MM.1S (cell line): ENCODE measurements around the gene KIAA1671.

Source experiments
- DNase-seq: peaks from one replicate; pipeline ENCODE4 v3.0.0-alpha.2; 2015
- H2AFZ ChIP-seq: fragments of 300-600 bp; sonication (generic); 2 replicates; pipeline ENCODE4 v1.6.0; 2016; ENCODE audit warnings: antibody characterized with exemption, low read length
- H3F3A ChIP-seq: fragments of 300-600 bp; sonication (generic); 2 replicates; pipeline ENCODE4 v1.6.1; 2016; ENCODE audit warnings: mild to moderate bottlenecking, antibody characterized with exemption, low read length, moderate library complexity, mixed read lengths; ENCODE audit not compliant: insufficient read depth
- H3K27ac ChIP-seq: fragments of 300-600 bp; sonication (generic); 2 replicates; pipeline ENCODE4 v1.5.1; 2016; ENCODE audit warnings: mild to moderate bottlenecking, low read length
- H3K27me3 ChIP-seq: fragments of 300-600 bp; sonication (generic); replicated peaks from 2 replicates; pipeline ENCODE4 v1.6.0; 2016; ENCODE audit warnings: low read length; ENCODE audit not compliant: insufficient read depth
- H3K36me3 ChIP-seq: fragments of 300-600 bp; sonication (generic); replicated peaks from 2 replicates; pipeline ENCODE4 v1.6.1; 2016; ENCODE audit warnings: mild to moderate bottlenecking, low read length, mixed read lengths; ENCODE audit not compliant: insufficient read depth
- H3K4me1 ChIP-seq: fragments of 300-600 bp; sonication (generic); 2 replicates; pipeline ENCODE4 v1.6.1; 2016; ENCODE audit warnings: low read length, mixed read lengths
- H3K4me2 ChIP-seq: fragments of 300-600 bp; sonication (generic); 2 replicates; pipeline ENCODE4 v1.6.0; 2016; ENCODE audit warnings: low read depth, low read length
- H3K4me3 ChIP-seq: fragments of 300-600 bp; sonication (generic); 2 replicates; pipeline ENCODE4 v1.5.1; 2016; ENCODE audit warnings: low read length, mixed read lengths
- H3K79me2 ChIP-seq: fragments of 300-600 bp; sonication (generic); 2 replicates; pipeline ENCODE4 v1.6.1; 2016; ENCODE audit warnings: mixed run types, low read length, mixed read lengths
- H3K9ac ChIP-seq: fragments of 300-600 bp; sonication (generic); 2 replicates; pipeline ENCODE4 v1.6.1; 2016; ENCODE audit warnings: low read length, mixed read lengths
- H3K9me2 ChIP-seq: fragments of 300-600 bp; sonication (generic); replicated peaks from 2 replicates; pipeline ENCODE4 v1.6.1; 2016; ENCODE audit warnings: mild to moderate bottlenecking, low read length, mixed read lengths; ENCODE audit not compliant: insufficient read depth
- H3K9me3 ChIP-seq: fragments of 300-600 bp; sonication (generic); replicated peaks from 2 replicates; pipeline ENCODE4 v1.6.1; 2016; ENCODE audit warnings: mild to moderate bottlenecking, low read length, mixed read lengths; ENCODE audit not compliant: insufficient read depth
- H4K20me1 ChIP-seq: fragments of 300-600 bp; sonication (generic); 2 replicates; pipeline ENCODE4 v1.6.1; 2016; ENCODE audit warnings: mild to moderate bottlenecking, low read length, moderate library complexity, mixed read lengths; ENCODE audit not compliant: insufficient read depth
- EZH2 ChIP-seq: fragments of 300-600 bp; sonication (generic); optimal IDR thresholded peaks from 2 replicates; pipeline ENCODE3; 2017; ENCODE audit warnings: low read depth, mild to moderate bottlenecking, antibody characterized with exemption, low read length, mixed read lengths
- EZH2phosphoT487 ChIP-seq: fragments of 300-600 bp; sonication (generic); IDR thresholded peaks from 2 replicates; pipeline ENCODE4 v1.6.1; 2018; ENCODE audit warnings: antibody characterized with exemption, low read length
- TF ChIP-seq, protein P1 (sequence below): fragments of 300-600 bp; sonication (generic); IDR thresholded peaks from 2 replicates; pipeline ENCODE4 v1.5.1; 2016; ENCODE audit warnings: antibody characterized with exemption, low read length, mixed read lengths

Gene KIAA1671

DNA sequence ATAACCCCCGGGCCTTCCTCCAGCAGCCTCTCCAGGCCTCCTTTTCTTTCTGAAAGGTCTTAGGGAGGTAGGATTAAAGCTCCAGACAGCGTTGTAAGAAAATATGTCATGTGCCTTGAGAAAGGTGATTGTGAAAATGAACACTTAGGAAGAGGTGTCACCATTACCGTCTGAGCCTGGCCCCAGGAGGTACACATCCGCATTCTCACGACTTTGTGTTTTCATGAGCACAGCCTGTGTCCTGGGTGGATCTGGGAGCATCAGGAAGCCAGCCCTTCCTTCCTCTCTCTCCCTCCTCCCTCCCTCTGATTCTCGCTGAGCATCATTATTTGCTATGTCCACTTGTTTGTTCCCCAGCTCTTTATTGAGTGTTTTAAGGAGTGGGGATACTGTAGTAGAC, 142.1 kb downstream of the KIAA1671 start:
- no peak overlapping the region for H3K4me3 ChIP-seq
- no peak overlapping the region for H3K4me2 ChIP-seq
- H3K27ac ChIP-seq = no peak overlapping the region
- H3K9me2 ChIP-seq = no peaks in the 10 kb centered on the region
- no peak overlapping the region for H3K9ac ChIP-seq
- no peaks in the 10 kb centered on the region for H3F3A ChIP-seq
- H3K9me3 ChIP-seq = no peaks in the 10 kb centered on the region
- H3K27me3 ChIP-seq = peaks cover 18% of the 10 kb centered on the region
- DNase-seq = no peak
- H2AFZ ChIP-seq = no peak overlapping the region
- H4K20me1 ChIP-seq = no peaks in the 10 kb centered on the region
- no peaks in the 10 kb centered on the region for H3K79me2 ChIP-seq
- TF ChIP-seq, protein P1, sequence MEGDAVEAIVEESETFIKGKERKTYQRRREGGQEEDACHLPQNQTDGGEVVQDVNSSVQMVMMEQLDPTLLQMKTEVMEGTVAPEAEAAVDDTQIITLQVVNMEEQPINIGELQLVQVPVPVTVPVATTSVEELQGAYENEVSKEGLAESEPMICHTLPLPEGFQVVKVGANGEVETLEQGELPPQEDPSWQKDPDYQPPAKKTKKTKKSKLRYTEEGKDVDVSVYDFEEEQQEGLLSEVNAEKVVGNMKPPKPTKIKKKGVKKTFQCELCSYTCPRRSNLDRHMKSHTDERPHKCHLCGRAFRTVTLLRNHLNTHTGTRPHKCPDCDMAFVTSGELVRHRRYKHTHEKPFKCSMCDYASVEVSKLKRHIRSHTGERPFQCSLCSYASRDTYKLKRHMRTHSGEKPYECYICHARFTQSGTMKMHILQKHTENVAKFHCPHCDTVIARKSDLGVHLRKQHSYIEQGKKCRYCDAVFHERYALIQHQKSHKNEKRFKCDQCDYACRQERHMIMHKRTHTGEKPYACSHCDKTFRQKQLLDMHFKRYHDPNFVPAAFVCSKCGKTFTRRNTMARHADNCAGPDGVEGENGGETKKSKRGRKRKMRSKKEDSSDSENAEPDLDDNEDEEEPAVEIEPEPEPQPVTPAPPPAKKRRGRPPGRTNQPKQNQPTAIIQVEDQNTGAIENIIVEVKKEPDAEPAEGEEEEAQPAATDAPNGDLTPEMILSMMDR = no peak
- no peak for TF ChIP-seq EZH2
- no peak for TF ChIP-seq EZH2phosphoT487
- H3K36me3 ChIP-seq = no peaks in the 10 kb centered on the region
- no peaks in the 10 kb centered on the region for H3K4me1 ChIP-seq

DNA sequence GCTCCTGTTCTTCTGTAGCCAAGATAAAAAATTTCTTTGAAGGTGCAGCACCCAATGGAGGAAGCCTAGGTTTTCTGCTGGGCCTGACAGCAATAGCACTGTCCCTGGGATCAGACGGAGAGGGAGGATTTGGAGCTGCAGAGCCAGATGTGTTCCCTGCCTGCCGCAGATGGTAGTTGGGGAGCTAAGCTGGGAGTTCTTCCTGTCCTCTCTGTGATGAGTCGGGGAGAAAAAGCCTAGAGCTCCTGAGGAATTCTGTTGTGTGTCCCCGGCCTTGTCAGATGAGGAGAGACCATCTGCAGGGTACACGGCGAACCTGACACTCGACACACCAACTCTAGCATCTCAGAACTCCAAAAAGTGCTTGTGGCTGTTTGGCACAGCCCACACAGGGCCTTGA, 143.4 kb downstream of the KIAA1671 start:
- no peak overlapping the region for H3K4me3 ChIP-seq
- no peak for DNase-seq
- TF ChIP-seq EZH2 = no peak
- no peak for TF ChIP-seq EZH2phosphoT487
- TF ChIP-seq, protein P1 = no peak

DNA sequence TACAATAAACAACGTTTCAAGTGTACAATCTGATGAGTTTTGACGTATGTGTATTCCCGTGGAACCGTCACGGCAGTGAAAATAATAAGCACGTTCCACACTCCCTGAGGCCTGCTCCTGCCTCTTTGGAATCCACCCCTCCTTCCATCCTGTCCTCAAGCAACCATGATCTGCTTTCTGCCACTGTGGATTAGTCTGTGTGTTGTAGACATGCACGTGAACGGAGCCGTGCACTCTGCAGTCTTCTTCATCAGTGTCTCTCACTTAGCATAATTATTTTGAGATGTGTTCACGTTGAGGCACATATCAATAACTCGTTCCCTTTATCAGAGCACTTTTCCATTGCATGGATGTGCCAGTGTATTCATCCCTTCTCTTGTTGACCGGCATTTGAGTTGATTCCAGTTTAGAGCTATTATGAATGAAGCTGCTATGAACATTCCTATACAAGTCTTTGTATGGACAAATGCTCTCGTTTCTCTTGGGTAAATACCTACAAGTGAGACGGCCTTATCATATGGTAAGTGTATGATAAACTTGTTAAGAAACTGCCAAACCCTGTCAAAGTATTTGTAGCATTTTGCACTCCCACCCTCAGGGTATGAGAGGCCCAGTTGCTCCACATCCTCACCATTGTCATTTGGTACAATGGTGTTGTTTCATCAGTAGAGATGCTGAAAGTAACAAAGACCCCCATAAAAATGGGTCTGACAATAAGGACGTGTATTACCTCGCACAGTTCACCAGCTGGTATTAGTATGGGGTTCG, 144.3 kb downstream of the KIAA1671 start:
- H3K27ac ChIP-seq = no peak overlapping the region
- no peak overlapping the region for H3K4me3 ChIP-seq
- H3K9me3 ChIP-seq = no peaks in the 10 kb centered on the region
- no peaks in the 10 kb centered on the region for H3K79me2 ChIP-seq
- no peak overlapping the region for H2AFZ ChIP-seq
- H3K9ac ChIP-seq = no peak overlapping the region
- no peak overlapping the region for H3K4me2 ChIP-seq
- no peaks in the 10 kb centered on the region for H3K36me3 ChIP-seq
- peaks cover 18% of the 10 kb centered on the region for H3K27me3 ChIP-seq
- no peaks in the 10 kb centered on the region for H3K9me2 ChIP-seq
- TF ChIP-seq EZH2phosphoT487 (no peak), EZH2 (no peak)
- TF ChIP-seq, protein P1 = no peak
- no peaks in the 10 kb centered on the region for H4K20me1 ChIP-seq
- no peak for DNase-seq
- H3K4me1 ChIP-seq = no peaks in the 10 kb centered on the region
- H3F3A ChIP-seq = no peaks in the 10 kb centered on the region

More for the DNA sequence above, 143.4 kb downstream of the KIAA1671 start:
- Histone ChIP-seq H4K20me1 (no peaks in the 10 kb centered on the region), H3K9me3 (no peaks in the 10 kb centered on the region), H3F3A (no peaks in the 10 kb centered on the region), H3K9me2 (no peaks in the 10 kb centered on the region), H3K27ac (no peak overlapping the region), H3K27me3 (peaks cover 18% of the 10 kb centered on the region), H3K4me2 (no peak overlapping the region), H2AFZ (no peak overlapping the region), H3K4me1 (no peaks in the 10 kb centered on the region), H3K79me2 (no peaks in the 10 kb centered on the region), H3K9ac (no peak overlapping the region), H3K36me3 (no peaks in the 10 kb centered on the region)
